Nephron progenitor cell (in vitro differentiated cells): ENCODE results near the gene EMID1.
"Not testable (repeated sequence)": the region's sequence is repeated elsewhere in the genome, so short reads cannot be mapped to it uniquely, and the experiment has no call there.

Experiments used
- DNase-seq: peaks from one replicate; pipeline ENCODE4 v3.0.0; 2021
- H3K27ac Mint-ChIP-seq: 2 replicates; pipeline ENCODE4 v1.8.0; 2021; ENCODE audit warnings: mild to moderate bottlenecking, moderate library complexity, mixed read lengths
- H3K27me3 Mint-ChIP-seq: 2 replicates; pipeline ENCODE4 v1.8.0; 2021; ENCODE audit warnings: mild to moderate bottlenecking, low read depth, mixed read lengths; ENCODE audit not compliant: poor library complexity
- H3K36me3 Mint-ChIP-seq: 2 replicates; pipeline ENCODE4 v1.8.0; 2021; ENCODE audit warnings: low read depth, mixed read lengths
- H3K4me1 Mint-ChIP-seq: 2 replicates; pipeline ENCODE4 v1.8.0; 2021; ENCODE audit warnings: mixed read lengths
- H3K4me3 Mint-ChIP-seq: 2 replicates; pipeline ENCODE4 v1.8.0; 2021; ENCODE audit warnings: mild to moderate bottlenecking, moderate library complexity, mixed read lengths
- H3K9me3 Mint-ChIP-seq: 2 replicates; pipeline ENCODE4 v1.8.0; 2021; ENCODE audit warnings: mild to moderate bottlenecking, moderate library complexity, mixed read lengths
- CTCF ChIP-seq: fragments of 200-600 bp; sonication (generic); IDR thresholded peaks from 2 replicates; pipeline ENCODE4 v1.5.0; 2021; ENCODE audit warnings: antibody characterized with exemption

The EMID1 gene

GRCh38 chr22:29225422-29226090 is 19.9 kb downstream of the EMID1 start:
- H3K27ac Mint-ChIP-seq: no peak overlapping the region
- no peak for DNase-seq
- no peak for TF ChIP-seq CTCF
- peaks cover 27% of the 10 kb centered on the region for H3K4me1 Mint-ChIP-seq
- no peaks in the 10 kb centered on the region for H3K27me3 Mint-ChIP-seq
- H3K36me3 Mint-ChIP-seq: peaks cover 10% of the 10 kb centered on the region
- H3K9me3 Mint-ChIP-seq: no peaks in the 10 kb centered on the region
- no peak overlapping the region for H3K4me3 Mint-ChIP-seq

- Mint-ChIP-seq H3K4me3 (no peak overlapping the region), H3K9me3 (no peaks in the 10 kb centered on the region), H3K27ac (no peak overlapping the region), H3K27me3 (no peaks in the 10 kb centered on the region), H3K4me1 (peaks cover 22% of the 10 kb centered on the region), H3K36me3 (peaks cover 4% of the 10 kb centered on the region)
- no peak for DNase-seq
- no peak for TF ChIP-seq CTCF
These were observed 20.8 kb downstream of the EMID1 start for GRCh38 chr22:29226351-29226981.

GRCh38 chr22:29230972-29231875 is 25.5 kb downstream of the EMID1 start:
- Mint-ChIP-seq H3K27me3 (no peaks in the 10 kb centered on the region), H3K36me3 (peaks cover 25% of the 10 kb centered on the region), H3K27ac (peak overlapping the region; percentile 25), H3K4me1 (no peaks in the 10 kb centered on the region), H3K4me3 (no peak overlapping the region), H3K9me3 (peaks cover 11% of the 10 kb centered on the region)
- DNase-seq: no peak
- no peak for TF ChIP-seq CTCF

GRCh38 chr22:29231971-29232959 is 26.6 kb downstream of the EMID1 start:
- peak overlapping the region; percentile 25 for H3K27ac Mint-ChIP-seq
- no peak overlapping the region for H3K4me3 Mint-ChIP-seq
- H3K27me3 Mint-ChIP-seq: no peaks in the 10 kb centered on the region
- H3K9me3 Mint-ChIP-seq: peaks cover 11% of the 10 kb centered on the region
- TF ChIP-seq CTCF: no peak
- peaks cover 21% of the 10 kb centered on the region for H3K36me3 Mint-ChIP-seq
- DNase-seq: no peak
- H3K4me1 Mint-ChIP-seq: no peaks in the 10 kb centered on the region

GRCh38 chr22:29233277-29233877 is 27.7 kb downstream of the EMID1 start:
- peaks cover 28% of the 10 kb centered on the region for H3K36me3 Mint-ChIP-seq
- H3K4me1 Mint-ChIP-seq: no peaks in the 10 kb centered on the region

GRCh38 chr22:29240481-29240880 is 34.8 kb downstream of the EMID1 start:
- not testable (repeated sequence) for H3K4me1 Mint-ChIP-seq
- H3K36me3 Mint-ChIP-seq: peaks cover 67% of the 10 kb centered on the region

More at GRCh38 chr22:29233277-29233877, 27.7 kb downstream of the EMID1 start:
- H3K27ac Mint-ChIP-seq: no peak overlapping the region
- no peak for DNase-seq
- H3K9me3 Mint-ChIP-seq: peaks cover 18% of the 10 kb centered on the region
- no peak for TF ChIP-seq CTCF
- H3K4me3 Mint-ChIP-seq: no peak overlapping the region
- H3K27me3 Mint-ChIP-seq: no peaks in the 10 kb centered on the region

More at GRCh38 chr22:29240481-29240880, 34.8 kb downstream of the EMID1 start:
- H3K9me3 Mint-ChIP-seq: peaks cover 60% of the 10 kb centered on the region
- not testable (repeated sequence) for H3K27ac Mint-ChIP-seq, H3K4me3 Mint-ChIP-seq, DNase-seq, H3K27me3 Mint-ChIP-seq
